GM23248 (cell line): ENCODE results near the gene ERGIC1.

Experiments
- EZH2 ChIP-seq: fragments of 200-600 bp; sonication (generic); IDR thresholded peaks from 2 replicates; pipeline ENCODE4 v1.6.1; 2018; ENCODE audit warnings: antibody characterized with exemption, mild to moderate bottlenecking; ENCODE audit not compliant: insufficient read depth, poor library complexity, severe bottlenecking
- EZH2phosphoT487 ChIP-seq: fragments of 200-600 bp; sonication (generic); IDR thresholded peaks from 2 replicates; pipeline ENCODE4 v1.6.1; 2018; ENCODE audit warnings: antibody characterized with exemption, moderate library complexity, mild to moderate bottlenecking, low read depth; ENCODE audit not compliant: insufficient read depth

DNA sequence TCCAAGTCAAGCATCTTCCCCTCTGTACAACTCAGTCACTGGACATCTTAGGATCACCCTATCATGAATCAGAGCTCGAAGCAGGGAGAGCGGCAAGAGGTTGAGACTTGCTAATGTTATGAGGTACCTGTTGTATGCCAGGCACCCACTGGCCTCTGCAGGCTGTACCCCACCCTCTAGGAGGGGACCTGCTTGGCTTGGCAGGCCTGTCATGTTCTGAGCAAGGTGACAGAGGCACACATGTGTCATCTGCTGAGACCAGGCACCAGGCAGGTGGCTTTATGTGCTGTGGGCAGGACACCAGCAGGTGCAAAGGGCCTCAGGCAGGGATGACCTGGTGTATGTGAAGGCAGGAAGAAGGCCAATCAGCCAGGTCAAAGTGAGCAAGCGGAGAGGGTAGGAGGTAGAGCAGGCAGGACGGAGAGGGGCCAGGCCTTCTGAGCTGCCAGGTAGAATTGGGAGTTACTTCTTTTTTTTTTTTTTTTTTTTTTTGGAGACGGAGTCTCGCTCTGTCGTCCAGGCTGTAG is 64.9 kb downstream of the ERGIC1 start:
- TF ChIP-seq EZH2phosphoT487 (no peak), EZH2 (no peak)
